Naive thymus-derived CD4-positive, alpha-beta T cell (primary cell): Measurements from ENCODE around the gene AGAP1. TPM values are rescaled to one million over a fixed set of nuclear protein-coding genes. Genes with fewer than 3 reads are reported as not detected.

Experiments
- ATAC-seq: fragments of 150-1000 bp; cut with Tn5 transposase; 2 replicates; pipeline ENCODE4 v1.10.0; 2021; ENCODE audit warnings: mild to moderate bottlenecking, moderate library complexity
- CTCF ChIA-PET: fragments of 350-600 bp; sonication (Branson Sonifier 250); formaldehyde crosslinking; loops from one replicate; lab custom pipeline; 2021; ENCODE audit warnings: antibody characterized with exemption; lab: Charles Lee
- POLR2A ChIA-PET: fragments of 350-600 bp; sonication (Branson Sonifier 250); formaldehyde crosslinking; loops from one replicate; lab custom pipeline; 2021; ENCODE audit warnings: antibody characterized with exemption, inconsistent platforms; lab: Charles Lee
- DNase-seq, 9 donors: peaks; one replicate each; pipeline versions ENCODE4 v3.0.0 to v3.0.0-alpha.2; 2020 to 2022; ENCODE audit warnings: mixed read lengths in 1 of 9
- H3K27ac ChIP-seq: one replicate; pipeline ENCODE4 v1.7.0; 2013; ENCODE audit warnings: mild to moderate bottlenecking, low read depth, low read length, moderate library complexity
- H3K27me3 ChIP-seq, 2 donors: one replicate each; pipeline ENCODE4 v1.7.0; 2013; ENCODE audit warnings: low read length in 2 of 2, mild to moderate bottlenecking in 2 of 2, moderate library complexity in 2 of 2; ENCODE audit not compliant: control insufficient read depth in 2 of 2, insufficient read depth in 2 of 2
- H3K36me3 ChIP-seq, 3 experiments: 1 replicate in 2 of 3; 2 replicates in 1 of 3; pipeline ENCODE4 v1.7.0; 2013; ENCODE audit warnings: low read length in 3 of 3, mild to moderate bottlenecking in 3 of 3, moderate library complexity in 1 of 3; ENCODE audit not compliant: insufficient read depth in 3 of 3, control insufficient read depth in 2 of 3
- H3K4me1 ChIP-seq, 2 donors: one replicate each; pipeline ENCODE4 v1.7.0; 2013; ENCODE audit warnings: low read length in 2 of 2, mild to moderate bottlenecking in 2 of 2, moderate library complexity in 1 of 2; ENCODE audit not compliant: control insufficient read depth in 2 of 2, insufficient read depth in 2 of 2
- H3K4me3 ChIP-seq: 2 replicates; pipeline ENCODE4 v1.7.0; 2013; ENCODE audit warnings: mild to moderate bottlenecking, low read length
- H3K9me3 ChIP-seq, 3 experiments: 1 replicate in 2 of 3; 2 replicates in 1 of 3; pipeline ENCODE4 v1.7.0; 2013; ENCODE audit warnings: low read length in 3 of 3; ENCODE audit not compliant: control insufficient read depth in 2 of 3
- H3K27ac Mint-ChIP-seq, 9 donors: one replicate each; pipeline ENCODE4 v1.8.0; 2020 to 2022; ENCODE audit warnings: mixed read lengths in 9 of 9, mild to moderate bottlenecking in 8 of 9, moderate library complexity in 5 of 9, inconsistent platforms in 2 of 9
- H3K27me3 Mint-ChIP-seq, 5 donors: one replicate each; pipeline ENCODE4 v1.8.0; 2021 to 2022; ENCODE audit warnings: mixed read lengths in 5 of 5, mild to moderate bottlenecking in 1 of 5
- H3K36me3 Mint-ChIP-seq, 5 donors: one replicate each; pipeline ENCODE4 v1.8.0; 2020 to 2022; ENCODE audit warnings: mixed read lengths in 5 of 5, mild to moderate bottlenecking in 3 of 5, inconsistent platforms in 1 of 5
- H3K4me1 Mint-ChIP-seq, 7 donors: one replicate each; pipeline ENCODE4 v1.8.0; 2020 to 2022; ENCODE audit warnings: mixed read lengths in 7 of 7, mild to moderate bottlenecking in 3 of 7, inconsistent platforms in 1 of 7
- H3K4me3 Mint-ChIP-seq, 10 donors: one replicate each; pipeline ENCODE4 v1.8.0; 2020 to 2022; ENCODE audit warnings: mild to moderate bottlenecking in 10 of 10, mixed read lengths in 10 of 10, moderate library complexity in 6 of 10, inconsistent platforms in 2 of 10
- H3K9me3 Mint-ChIP-seq, 11 donors: one replicate each; pipeline ENCODE4 v1.8.0; 2020 to 2022; ENCODE audit warnings: mixed read lengths in 11 of 11, mild to moderate bottlenecking in 4 of 11, inconsistent platforms in 1 of 11, moderate library complexity in 1 of 11
- intact Hi-C, 2 donors: fragments of 100-400 bp; cut with micrococcal nuclease; formaldehyde crosslinking; loops; one replicate each; pipeline ENCODE4 v1.15.1; 2023
- polyA plus RNA-seq, 2 donors: library from polyadenylated mRNA; unstranded; fragments of 300-500 nt; fragmentation: Illumina TruSeq; gene quantifications; one replicate each; pipeline ENCODE4 v1.2.3, GENCODE V29; 2021
- total RNA-seq, 6 experiments: library from RNA in 5 of 6; stranded (reverse) in 5 of 6; gene quantifications; 1 replicate in 5 of 6; 2 replicates in 1 of 6; pipeline ENCODE4 v1.2.3 and lab custom pipeline; 2021 to 2026

AGAP1 gene
- total and polyA plus RNA-seq, 7 experiments from 2014 or later = 0.35 to 9.6 (median 0.85) TPM; not detected in 2

DNA sequence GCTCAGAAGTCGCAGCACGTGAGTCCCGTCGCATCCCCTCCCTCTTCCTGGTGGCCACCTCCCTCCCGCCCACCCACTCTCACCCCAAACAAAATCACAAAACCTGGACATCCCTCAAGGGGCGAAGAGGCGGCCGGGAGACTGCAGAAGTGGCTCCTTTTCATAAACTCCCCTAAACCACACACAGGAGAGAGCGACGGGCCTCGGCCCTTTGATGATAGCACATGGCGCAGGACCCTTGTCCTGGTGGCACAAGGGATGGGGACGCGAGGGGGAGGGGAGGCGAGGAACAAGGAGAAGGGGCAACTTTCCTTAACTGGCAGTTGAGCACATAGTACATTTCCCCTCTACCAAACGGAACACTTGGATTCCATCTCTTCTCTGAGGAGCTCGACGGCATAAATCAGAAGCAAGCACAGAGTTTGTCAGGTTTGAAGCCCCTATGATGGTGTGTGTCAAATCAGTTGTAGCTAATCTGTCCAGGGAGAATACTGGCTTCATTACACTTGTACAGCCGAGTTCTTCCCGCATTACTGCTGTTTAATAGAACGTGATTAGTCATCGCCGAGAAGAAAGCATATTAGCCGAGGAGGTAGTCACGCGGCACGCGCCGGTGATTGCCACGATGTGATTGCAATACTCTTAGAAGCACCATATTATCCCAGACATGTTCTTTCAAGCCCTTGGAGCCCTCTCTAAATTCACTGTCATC lies 630.5 kb downstream of the AGAP1 start:
- no peak overlapping the region for H3K27ac Mint-ChIP-seq

DNA sequence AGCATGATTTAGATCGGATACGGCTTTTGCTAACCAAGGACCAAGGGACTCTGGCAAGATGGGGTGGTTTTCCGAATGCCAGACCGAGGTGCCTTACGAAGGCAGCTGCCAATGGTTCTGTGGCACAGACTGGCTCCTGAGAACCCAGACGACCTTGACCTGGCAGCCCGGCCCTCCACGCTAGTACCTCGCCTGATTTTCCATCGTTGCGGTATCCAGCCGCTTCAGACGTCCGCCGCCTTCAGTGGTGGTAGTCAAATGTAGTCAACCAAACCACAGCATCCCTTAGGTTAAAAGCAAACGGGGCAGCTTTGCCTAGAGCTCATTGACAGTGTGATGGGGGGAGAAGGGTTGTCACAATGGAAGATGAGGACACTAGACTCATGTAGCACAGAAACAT lies 631.7 kb downstream of the AGAP1 start:
- ATAC-seq (no peak), DNase-seq (no peak)
- Histone ChIP-seq H3K4me1 (no peaks in the 10 kb centered on the region), H3K27ac (no peak overlapping the region), H3K36me3 (no peaks in the 10 kb centered on the region), H3K27me3 (no peaks in the 10 kb centered on the region), H3K9me3 (no peaks in the 10 kb centered on the region), H3K4me3 (no peak overlapping the region)
- no peak overlapping the region for H3K27ac Mint-ChIP-seq
- H3K4me1 Mint-ChIP-seq = no peaks in the 10 kb centered on the region
- intact Hi-C loops = no loop called here
- CTCF ChIA-PET = no interaction called here
- H3K9me3 Mint-ChIP-seq = peaks cover 0 to 3% (median 0%) of the 10 kb centered on the region in 11 donors
- H3K4me3 Mint-ChIP-seq = no peak overlapping the region
- POLR2A ChIA-PET = no interaction called here
- peaks cover 0 to 17% (median 0%) of the 10 kb centered on the region in 5 donors for H3K27me3 Mint-ChIP-seq
- no peaks in the 10 kb centered on the region for H3K36me3 Mint-ChIP-seq

More for the DNA sequence above, 630.5 kb downstream of the AGAP1 start:
- H3K9me3 ChIP-seq = no peaks in the 10 kb centered on the region
- no peaks in the 10 kb centered on the region for H3K4me1 Mint-ChIP-seq
- H3K4me3 ChIP-seq = no peak overlapping the region
- ChIA-PET CTCF (no interaction called here), POLR2A (no interaction called here)
- DNase-seq (no peak), ATAC-seq (no peak)
- intact Hi-C loops = no loop called here
- H3K27ac ChIP-seq = no peak overlapping the region
- H3K27me3 ChIP-seq = no peaks in the 10 kb centered on the region
- H3K4me3 Mint-ChIP-seq = no peak overlapping the region
- H3K9me3 Mint-ChIP-seq = peaks cover 0 to 4% (median 0%) of the 10 kb centered on the region in 11 donors
- H3K36me3 Mint-ChIP-seq = no peaks in the 10 kb centered on the region
- no peaks in the 10 kb centered on the region for H3K4me1 ChIP-seq
- no peaks in the 10 kb centered on the region for H3K36me3 ChIP-seq
- peaks cover 0 to 18% (median under 1%) of the 10 kb centered on the region in 5 donors for H3K27me3 Mint-ChIP-seq

DNA sequence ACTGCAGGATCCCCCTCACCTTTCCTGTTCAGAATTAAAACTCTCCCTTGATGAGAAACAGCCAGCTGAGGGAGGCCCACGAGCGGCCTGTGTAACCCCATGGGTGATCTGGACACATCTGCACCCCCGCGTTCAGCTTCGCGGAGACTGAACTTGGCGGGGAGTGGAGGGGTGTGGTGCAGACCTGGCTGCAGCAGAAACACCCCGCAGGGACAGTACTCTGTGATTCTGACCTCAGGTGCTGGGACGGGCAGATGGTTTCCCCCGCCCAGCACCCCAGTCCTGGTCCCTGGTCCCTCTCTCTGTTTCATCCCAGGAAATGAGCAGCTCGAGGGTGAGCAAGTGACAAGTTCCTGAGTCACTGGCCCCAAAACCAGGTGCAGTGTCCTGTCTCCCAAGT lies 633.2 kb downstream of the AGAP1 start:
- ChIA-PET CTCF (no interaction called here), POLR2A (no interaction called here)
- Mint-ChIP-seq H3K36me3 (no peaks in the 10 kb centered on the region), H3K27me3 (peaks cover 0 to 18% (median 0%) of the 10 kb centered on the region in 5 donors), H3K27ac (no peak overlapping the region), H3K9me3 (peaks cover 0 to 2% (median 0%) of the 10 kb centered on the region in 11 donors), H3K4me1 (no peaks in the 10 kb centered on the region), H3K4me3 (no peak overlapping the region)
- Histone ChIP-seq H3K36me3 (no peaks in the 10 kb centered on the region), H3K27me3 (no peaks in the 10 kb centered on the region), H3K9me3 (no peaks in the 10 kb centered on the region), H3K4me3 (no peak overlapping the region), H3K27ac (no peak overlapping the region), H3K4me1 (no peaks in the 10 kb centered on the region)
- intact Hi-C loops = no loop called here
- no peak for DNase-seq
- no peak for ATAC-seq

DNA sequence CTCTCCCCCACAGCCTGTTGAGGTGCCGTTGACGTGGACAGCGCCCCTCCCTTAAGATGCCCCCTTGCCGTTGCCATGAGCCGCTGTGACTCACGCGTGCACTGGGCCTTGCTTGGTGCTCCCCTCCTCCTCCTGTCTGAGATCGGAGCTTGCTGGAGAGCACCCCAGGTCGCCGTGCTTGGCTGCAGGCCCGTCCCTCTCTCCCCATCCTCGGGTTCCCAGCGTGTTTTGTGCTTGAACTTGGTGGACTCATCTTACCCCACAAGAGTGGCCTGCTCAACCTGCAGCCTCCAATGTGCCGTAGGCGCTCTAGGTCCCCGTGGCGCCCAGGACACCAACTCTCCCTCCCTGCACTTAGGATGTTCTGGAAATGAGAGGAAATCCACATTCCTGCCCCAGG lies 634.5 kb downstream of the AGAP1 start:
- Histone ChIP-seq H3K27ac (no peak overlapping the region), H3K27me3 (no peaks in the 10 kb centered on the region), H3K36me3 (no peaks in the 10 kb centered on the region), H3K4me3 (no peak overlapping the region), H3K4me1 (no peaks in the 10 kb centered on the region), H3K9me3 (no peaks in the 10 kb centered on the region)
- Mint-ChIP-seq H3K4me1 (no peaks in the 10 kb centered on the region), H3K4me3 (no peak overlapping the region), H3K27ac (no peak overlapping the region), H3K27me3 (peaks cover 0 to 25% (median 0%) of the 10 kb centered on the region in 5 donors), H3K36me3 (no peaks in the 10 kb centered on the region), H3K9me3 (peaks cover 0 to 2% (median 0%) of the 10 kb centered on the region in 11 donors)
- ChIA-PET POLR2A (no interaction called here), CTCF (no interaction called here)
- intact Hi-C loops = no loop called here
- ATAC-seq (no peak), DNase-seq (no peak)

DNA sequence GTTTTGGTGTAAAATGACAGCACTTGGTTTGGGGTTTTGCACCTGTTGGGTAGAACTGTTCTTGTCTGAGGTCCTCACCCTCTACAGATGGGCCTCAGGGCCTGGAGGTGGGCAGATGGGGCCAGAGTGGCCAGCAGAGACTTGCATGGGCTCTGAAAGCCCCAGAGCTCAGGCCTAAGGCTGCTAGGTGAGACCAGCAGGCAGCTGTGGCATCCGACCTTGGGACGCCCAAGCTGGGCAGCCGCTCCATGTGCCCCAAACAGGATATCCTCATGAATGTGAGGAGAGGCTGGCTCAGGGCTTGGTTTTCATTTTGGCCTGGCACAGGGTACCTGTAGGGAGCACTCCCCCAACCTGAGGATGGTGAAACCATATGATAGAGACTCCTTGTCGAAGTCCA lies 636.1 kb downstream of the AGAP1 start:
- no peaks in the 10 kb centered on the region for H3K27me3 ChIP-seq
- intact Hi-C loops = no loop called here
- no peaks in the 10 kb centered on the region for H3K36me3 ChIP-seq
- H3K27ac ChIP-seq = no peak overlapping the region
- Mint-ChIP-seq H3K9me3 (peaks cover 0 to 2% (median 0%) of the 10 kb centered on the region in 11 donors), H3K36me3 (no peaks in the 10 kb centered on the region), H3K4me1 (no peaks in the 10 kb centered on the region), H3K27me3 (peaks cover 0 to 25% (median 0%) of the 10 kb centered on the region in 5 donors), H3K4me3 (no peak overlapping the region), H3K27ac (no peak overlapping the region)
- POLR2A ChIA-PET = no interaction called here
- CTCF ChIA-PET = no interaction called here
- H3K4me3 ChIP-seq = no peak overlapping the region
- ATAC-seq (no peak), DNase-seq (no peak)
- no peaks in the 10 kb centered on the region for H3K4me1 ChIP-seq
- no peaks in the 10 kb centered on the region for H3K9me3 ChIP-seq

DNA sequence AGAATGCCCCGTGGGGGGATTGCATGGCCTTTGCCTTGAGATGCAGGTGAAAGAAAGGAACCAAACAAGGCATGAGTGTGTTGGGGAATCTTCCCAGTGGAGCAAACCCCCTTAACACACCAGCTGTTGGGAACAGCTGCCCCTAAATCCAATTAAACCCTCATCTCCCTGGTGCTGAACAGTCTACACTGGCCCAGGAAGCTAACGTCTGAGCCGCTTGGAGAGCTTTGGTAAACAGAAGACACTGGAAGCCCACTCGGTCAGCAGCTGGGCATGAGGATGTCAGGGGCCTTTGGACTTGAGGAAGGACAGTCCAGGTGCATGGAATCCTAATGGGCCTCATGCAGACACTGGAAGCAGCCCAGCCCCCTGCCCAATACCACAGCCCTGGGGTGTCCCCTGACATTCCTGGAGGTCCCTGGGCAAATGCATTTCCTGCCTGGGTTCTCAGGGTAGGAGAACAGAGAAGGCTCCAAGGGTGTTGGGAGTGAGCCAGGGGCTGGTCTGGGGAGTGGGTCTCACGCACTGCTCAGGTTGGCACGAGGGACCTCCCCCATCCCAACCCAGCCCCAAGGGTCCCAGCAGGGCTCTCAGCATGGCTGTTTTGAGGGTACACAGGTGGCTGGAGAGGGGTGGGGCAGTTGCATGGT lies 636.6 kb downstream of the AGAP1 start:
- H3K4me1 Mint-ChIP-seq = no peaks in the 10 kb centered on the region

More for the DNA sequence above, 636.6 kb downstream of the AGAP1 start:
- H3K27ac ChIP-seq = no peak overlapping the region
- H3K9me3 ChIP-seq = no peaks in the 10 kb centered on the region
- DNase-seq (no peak), ATAC-seq (no peak)
- H3K36me3 ChIP-seq = no peaks in the 10 kb centered on the region
- H3K9me3 Mint-ChIP-seq = no peaks in the 10 kb centered on the region
- no peak overlapping the region for H3K4me3 ChIP-seq
- H3K27me3 ChIP-seq = no peaks in the 10 kb centered on the region
- CTCF ChIA-PET = no interaction called here
- H3K36me3 Mint-ChIP-seq = no peaks in the 10 kb centered on the region
- H3K4me3 Mint-ChIP-seq = no peak overlapping the region
- intact Hi-C loops = no loop called here
- H3K4me1 ChIP-seq = no peaks in the 10 kb centered on the region
- H3K27me3 Mint-ChIP-seq = peaks cover 0 to 25% (median 0%) of the 10 kb centered on the region in 5 donors
- POLR2A ChIA-PET = no interaction called here
- H3K27ac Mint-ChIP-seq = no peak overlapping the region
